Measurements from ENCODE around the gene PSMG4.

Gene PSMG4

DNA sequence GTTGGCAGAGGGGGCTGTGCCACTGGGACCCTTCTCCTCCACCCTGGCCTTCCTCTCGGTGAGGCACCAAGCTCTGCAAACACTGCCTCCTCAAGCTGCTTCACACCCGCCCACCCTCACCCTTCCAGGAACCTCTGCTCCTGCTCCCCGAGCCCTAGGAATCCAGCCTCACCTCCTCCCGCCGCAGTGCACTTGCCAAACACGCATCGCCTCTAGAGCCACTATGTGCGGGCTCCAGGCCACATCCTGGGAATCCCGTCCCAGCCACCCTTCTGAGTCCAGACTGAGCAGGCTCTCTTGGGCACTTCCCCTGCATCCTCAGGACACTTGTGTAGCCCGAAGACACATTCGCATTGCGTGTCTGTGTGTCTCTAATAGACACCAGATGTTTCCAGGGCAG, 18.5 kb downstream of the PSMG4 start:
- DNase-seq: no peak

DNA sequence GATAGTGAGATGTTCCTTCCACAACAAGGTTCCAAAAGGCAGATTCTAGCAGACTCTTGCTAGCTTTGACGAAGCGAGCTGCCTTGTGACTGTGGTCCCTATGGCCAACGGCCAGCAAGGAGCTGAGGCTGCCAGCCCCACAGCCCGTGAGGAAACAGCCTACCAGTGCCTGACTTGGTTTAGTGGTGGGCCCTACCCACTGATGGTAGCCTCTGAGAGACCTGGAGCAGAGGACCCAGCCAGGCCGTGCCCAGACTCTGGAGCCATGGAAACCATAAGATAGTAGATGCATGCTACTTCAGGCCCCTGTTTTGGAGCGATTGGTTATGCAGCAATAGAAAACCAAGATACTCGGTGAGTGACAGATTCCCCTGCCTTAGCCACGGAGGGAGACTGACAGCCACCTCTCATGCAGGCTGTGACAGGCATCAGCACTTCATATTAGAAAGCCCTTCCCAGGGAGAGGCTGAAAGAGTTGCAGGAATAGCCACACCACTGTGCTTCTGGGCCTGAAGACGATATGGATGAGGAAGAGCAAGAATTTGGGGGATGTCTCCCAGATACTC, 19.2 kb downstream of the PSMG4 start:
- no peak for DNase-seq

DNA sequence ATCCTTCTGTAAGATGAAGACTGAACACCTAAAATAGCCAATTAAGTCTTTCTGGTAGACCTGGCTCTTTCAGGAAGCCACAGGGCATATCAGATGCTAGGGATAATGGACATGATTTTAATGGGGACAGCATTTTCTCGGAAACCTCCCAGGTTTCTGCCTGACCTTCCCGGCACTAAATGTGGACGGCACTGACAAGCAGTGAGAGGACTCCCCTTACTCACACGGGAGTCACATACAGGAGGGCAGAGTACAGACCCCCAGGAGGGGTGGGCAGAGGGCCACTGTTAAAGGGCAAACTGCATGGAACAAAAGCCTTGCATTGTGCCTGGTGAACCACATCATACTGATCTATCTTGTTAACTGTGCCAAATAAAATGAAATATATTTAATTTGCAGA, 19.9 kb downstream of the PSMG4 start:
- DNase-seq: no peak

DNA sequence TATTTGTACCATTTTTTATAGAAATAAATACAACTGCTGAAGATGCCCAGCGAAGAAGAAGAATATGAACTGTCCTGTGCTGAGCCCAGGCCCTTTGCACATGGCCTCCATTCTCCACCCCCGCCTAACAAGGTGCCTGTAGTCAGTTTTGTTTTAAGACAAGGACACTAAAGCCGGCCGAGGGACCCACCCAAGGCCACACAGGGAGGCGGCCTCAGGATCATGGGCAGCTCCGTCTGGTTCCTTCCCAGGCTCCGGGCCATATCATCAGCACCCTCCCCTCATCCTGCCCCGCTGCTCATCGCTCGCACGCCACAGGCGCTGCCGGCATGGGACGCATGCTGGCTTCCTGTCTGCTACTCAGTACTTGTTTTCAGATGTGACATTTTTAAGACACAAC, 21.3 kb downstream of the PSMG4 start:
- peak; percentile 52 for DNase-seq

DNA sequence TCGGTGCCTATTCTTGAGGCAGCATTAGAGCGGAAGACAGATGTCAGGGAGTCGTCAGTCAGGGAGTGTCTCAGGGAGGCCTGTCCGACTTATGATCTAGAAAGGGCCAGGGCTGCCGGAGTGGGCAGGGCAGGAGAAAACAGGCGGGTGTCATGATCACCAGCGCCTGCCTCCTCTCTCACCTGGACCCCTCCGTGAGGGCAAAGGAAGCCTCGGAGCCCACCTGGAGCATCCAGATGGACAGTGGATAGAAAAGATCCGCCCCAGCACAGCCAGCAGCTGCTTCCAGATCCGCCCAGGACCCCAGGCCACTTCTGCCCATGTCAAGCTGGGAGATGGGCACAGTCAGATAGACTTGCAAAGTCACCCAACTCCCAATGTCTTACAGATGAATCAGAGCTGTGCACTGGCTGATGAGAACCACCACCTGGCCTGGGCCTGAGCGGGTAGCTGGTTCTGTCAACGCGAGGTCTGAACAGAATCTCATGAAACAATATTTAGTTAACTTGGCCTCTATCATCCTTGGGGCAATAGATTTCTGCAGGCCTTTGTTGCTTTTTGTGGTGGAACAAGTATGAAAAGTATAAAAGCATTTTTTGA, 22.2 kb downstream of the PSMG4 start:
- no peak for DNase-seq

DNA sequence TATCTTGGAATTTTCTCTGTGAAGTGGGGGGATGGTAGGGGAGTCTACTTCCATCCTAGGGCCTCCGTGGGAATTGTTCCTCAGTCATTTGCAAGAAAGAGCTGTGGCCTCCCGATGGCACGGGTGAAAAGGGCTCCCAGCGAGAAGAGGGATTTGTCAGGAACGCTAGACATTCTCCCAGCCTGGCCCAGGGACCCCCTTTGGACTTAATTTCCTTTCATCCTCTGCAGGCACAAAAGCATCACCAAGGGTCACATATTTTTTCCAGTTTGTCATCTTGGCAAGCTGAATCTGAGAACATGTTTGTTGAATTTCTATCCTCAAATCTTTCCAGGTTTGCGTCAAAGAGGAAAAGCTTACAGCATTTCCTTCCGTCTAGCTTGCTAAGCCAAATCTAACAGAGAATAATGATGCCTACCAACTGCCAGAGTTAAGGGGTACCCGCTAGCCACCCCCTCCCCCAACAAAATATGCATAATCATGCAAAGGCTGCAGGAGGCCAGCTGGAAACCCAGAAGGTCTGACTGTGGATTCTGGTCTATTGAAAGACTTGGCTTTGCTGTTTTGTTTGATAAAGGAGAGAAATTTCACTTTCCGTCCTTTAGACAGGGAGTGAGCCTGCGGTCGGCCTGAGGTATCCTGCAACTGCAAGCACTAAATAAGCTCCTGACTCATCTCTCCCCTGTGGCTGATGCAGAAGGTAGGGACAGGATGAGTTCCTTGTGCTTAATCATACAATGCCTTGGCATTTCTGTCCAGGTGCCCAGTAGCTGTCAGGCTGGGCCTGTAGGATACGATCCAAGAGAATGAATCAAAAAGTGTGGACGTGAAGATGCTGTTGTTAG, 23.1 kb downstream of the PSMG4 start:
- DNase-seq: peak; percentile 28

DNA sequence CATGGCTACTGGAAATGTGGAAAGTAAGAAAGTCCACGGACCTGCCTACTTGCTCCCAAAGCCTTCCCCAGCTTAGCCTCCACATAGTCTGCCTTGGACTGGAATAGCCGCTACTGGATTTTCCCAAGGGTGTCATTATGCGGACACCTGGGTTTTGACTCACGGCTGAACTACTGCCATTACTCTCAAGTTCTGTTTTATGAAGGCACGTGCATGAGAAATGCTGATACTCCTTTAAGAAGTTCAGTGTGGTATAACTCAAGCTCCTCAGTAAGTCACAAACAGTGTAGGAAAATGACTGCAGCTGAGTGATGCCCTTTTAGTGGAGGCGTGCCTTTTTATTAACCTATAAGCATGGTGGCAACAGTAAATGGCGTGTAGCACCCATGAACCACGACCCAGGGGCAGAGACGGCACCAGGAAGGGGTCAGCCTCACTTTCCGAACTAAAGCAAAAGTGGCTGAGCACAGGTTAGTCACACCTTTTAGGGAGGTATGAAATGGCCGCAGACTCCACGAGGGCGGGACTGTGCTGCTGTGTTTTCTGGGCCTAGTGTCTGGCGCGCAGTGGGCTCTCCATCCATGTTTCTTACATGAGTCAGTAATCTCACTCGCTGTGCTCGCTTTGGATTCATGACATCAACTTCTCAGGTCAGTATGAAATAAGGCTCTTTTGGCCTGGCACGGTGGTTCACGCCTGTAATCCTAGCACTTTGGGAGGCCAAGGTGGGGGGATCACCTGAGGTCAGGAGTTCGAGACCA, 23.9 kb downstream of the PSMG4 start:
- DNase-seq: no peak

DNA sequence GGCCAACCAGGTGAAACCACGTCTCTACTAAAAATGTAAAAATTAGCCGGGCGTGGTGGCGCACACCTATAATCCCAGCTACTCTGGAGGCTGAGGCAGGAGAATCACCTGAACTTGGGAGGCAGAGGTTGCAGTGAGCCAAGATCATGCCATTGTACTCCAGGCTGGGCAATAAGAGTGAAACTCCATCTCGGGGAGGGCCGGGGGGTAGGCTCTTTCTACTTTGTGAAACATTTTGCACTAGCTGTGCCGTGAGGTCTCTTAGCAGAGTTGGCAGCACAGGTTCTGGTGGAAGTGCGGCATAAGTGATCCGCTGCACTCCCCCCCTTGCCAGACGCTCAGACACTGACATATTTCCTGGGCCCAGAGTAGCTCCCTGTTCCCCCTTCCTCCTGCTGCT, 24.5 kb downstream of the PSMG4 start:
- DNase-seq: no peak

DNA sequence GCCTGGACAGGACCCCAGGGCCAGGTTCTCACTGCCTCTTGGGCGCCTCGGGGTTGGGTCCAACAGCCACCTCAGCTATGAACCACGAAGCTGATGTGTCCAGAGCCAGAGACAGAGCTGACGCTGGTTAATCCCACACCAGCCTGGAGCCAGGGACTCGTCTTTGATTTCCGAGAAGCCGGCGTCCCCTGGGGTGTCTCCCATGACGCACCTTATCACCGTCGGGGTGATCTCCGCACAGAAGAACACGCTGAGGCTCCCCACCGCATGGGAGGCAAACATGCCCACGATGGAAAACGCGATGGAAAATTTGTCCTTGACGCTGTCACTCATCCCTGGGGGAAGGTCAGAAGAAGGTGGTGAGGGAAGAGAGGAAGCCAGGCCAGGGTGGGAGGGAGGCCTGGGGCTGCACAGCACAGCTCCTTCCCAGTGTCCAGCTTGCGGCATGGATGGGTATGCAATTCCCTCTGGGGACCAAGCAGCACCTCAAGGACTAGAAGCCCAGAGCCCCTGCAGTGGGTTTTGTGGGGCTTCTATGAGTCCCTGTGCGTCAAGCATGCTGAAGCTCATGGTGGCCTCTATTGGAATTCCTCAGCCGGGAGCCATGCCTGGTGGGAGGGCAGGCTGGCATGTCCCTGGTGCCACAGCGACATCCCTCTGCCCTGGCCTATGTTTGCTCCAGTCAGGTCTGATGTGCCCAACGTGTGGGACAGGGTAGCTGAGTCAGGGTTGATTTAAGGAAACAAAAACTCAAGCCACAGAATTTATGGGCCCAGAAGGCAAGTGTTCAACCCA, 25.1 kb downstream of the PSMG4 start:
- no peak for DNase-seq

DNA sequence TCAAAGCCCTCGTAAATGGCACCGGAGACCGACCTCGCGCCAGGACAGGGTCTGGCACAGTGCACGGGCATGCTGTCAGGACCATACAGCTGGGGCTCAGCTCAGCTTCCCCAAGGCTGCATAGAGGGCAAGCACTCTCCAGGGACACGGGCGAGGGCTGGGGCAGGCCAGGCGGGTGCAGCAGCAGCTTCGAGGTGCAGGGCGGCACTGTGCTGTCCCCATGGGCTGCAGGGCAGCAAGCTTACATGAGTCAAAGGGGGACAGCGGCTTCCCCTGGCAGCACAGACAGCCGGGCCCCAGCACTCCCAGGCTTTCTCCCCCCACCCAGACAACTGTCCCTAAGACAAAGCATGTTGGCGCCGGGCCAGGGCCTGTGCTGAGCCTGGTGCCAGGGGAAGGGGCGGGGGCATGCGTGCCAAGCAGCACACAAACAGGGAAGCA, 25.7 kb downstream of the PSMG4 start:
- no peak for DNase-seq

DNA sequence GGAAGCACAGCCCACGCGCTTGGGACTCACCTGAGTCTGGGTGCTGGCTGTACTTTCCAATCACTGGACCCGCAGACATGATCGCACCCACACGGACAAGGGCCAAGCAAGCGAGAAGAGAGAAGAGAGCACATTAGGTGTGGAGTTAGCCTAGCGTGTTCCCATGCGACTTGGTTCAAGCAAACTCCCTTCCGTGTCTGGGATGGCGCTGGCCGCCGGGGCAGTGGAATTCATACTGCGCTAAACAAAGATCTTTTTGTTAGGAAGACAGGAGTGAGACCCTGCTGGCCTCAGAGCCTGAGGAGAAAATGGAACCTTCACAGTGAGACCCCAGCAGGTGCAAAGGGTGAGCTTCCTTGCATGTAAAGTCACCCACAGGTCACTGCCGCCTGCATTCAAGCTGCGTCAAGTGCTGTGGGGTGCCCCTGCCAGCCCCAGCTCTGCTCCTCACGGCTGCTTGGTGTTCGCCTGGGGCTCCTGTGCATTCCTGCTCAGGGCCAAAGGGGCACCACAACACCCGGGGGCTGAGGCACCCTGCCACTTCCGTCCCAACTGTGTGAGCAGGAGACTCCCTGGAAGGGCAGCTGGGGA, 26.4 kb downstream of the PSMG4 start:
- no peak for DNase-seq

DNA sequence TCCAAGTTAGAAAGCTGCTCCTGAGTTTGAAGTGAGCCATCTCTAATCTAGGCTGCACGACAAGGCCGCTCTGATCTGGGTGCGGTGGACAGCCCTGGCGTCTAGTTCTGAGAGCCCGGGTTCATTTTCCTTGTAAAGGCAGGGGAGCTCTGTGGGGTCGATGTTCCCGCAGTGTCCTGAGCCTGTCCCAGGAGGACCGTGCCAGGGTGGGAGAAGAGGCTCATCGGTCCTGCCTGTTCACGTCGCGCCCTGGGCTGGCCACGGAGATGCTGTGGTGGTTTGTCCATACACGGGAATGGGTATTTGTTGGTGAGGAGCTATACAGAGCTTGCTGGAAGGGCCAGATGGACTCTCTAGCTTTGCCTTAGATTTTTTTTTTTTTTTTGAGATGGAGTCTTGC, 27.0 kb downstream of the PSMG4 start:
- DNase-seq: no peak

DNA sequence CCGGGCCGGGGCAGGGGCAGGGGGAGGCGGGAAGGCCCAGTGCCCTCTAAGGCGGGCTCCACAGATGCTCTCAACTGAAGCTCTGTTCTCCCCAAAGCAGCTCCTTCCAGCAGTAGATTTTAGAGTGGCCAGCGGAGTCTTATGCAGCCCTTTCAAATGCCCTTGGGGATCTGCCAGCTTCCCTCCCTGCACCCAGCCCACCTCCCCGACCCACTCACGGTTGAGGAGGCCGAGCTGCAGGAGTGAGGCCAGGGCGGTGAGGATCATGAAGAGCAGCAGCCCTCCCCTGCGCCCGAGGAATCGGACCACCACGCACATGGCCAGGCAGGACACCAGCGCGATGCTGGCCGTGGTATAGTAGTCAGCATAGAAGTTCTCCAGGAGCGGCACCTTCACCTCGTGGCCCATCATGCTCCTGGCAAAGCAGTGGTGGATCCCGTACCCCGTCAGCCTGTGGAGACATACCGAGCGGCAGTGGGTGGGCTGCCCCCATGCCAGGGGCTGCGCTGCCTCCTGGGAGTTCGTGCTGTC, 28.0 kb downstream of the PSMG4 start:
- DNase-seq: no peak

DNA sequence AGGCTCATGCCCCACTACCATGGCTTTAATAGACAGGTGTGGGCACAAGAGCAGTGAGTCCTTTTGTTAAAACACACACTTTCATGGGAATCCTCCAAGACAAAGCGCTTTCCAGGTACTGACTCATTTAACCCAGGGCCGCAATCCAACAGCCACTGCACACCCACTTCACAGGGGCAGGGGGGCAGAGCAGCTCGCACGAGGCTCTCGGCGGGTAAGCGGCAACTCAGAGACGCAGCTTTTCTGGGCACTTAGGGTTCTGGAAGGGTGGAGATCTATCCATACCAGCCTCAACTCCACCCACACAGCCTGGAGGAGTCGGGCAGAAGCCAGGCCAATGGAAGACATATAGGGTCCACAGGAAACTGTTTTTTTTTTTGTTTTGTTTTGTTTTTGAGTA, 28.6 kb downstream of the PSMG4 start:
- no peak for DNase-seq

DNA sequence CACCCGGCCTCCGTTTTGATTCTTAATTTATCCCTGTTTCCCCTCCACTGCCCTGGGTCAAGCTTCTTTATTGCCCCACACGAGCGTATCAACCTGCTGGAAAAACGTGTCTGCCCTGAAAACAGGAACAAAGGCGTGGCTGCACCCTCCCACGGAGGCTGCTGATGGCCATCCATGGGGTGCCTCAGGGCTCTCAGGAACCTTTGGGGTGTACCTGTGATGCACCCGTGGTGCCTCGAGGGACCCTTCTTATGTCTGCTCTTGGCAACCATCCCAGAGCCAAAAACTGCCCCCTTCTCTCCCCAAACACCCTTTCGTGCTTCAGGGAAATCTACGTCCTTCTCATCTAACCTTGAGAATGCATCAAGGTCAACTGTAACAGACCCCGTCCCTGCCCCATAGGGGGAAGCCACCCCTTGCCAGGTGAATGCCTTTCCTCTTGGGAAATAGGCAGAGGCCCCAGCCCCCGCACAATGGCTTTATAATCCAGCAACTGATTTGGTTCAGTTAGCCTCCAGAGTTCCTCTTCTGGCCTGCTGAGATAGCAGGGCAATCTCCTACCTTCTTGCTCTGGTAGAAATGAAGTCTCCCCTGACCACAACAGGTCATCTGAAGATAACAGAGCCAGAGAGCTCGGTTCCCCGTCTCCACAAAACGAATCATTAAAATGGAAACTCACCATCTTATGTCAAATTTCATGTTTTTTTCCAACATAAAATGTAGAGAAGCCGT, 29.4 kb downstream of the PSMG4 start:
- DNase-seq: no peak

DNA sequence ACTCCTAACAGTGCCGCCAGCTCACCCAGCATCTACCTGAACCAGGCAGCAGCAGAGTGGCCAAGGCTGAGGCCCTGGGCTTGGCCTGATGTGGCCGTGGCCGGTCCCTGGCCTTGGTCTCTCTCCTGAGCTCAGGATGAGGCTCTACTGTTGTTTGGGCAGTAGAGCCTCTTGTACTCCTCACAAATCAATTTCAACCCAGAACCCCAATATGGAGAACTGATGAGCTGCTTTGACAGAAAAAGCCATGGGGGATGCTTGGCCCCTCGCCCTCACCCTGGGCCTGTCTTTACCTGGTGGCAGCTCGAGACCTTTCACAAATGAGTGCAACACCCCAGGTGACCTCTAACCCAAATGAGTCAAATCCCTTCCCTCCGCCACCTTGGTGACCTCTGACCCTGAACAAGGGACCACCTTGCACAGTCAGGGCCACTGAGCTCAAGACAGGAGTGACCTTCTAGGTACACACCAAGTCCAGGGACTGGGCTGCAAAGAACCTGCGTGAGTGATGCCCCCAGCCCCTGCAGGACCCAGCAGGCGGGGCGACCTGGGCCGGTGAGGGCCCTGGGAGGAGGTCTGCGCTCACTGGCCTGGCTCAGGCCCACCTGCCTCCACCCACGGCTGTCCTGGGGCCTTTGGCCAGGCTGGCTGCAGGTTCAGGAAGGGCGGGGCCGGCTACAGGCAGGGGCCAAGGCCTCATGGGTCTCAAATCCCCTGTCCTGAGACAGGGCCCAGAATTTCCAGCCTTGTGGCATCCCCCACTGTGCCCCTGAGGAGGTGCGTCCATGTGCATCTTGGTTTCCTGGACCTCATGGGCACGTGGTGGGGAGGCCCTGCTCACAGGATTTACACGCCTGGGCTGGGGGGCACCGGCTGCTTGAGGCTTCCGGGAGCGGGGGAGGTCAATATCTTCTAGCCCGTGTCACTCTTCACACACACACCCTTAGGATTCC, 30.2 kb downstream of the PSMG4 start:
- DNase-seq: no peak

DNA sequence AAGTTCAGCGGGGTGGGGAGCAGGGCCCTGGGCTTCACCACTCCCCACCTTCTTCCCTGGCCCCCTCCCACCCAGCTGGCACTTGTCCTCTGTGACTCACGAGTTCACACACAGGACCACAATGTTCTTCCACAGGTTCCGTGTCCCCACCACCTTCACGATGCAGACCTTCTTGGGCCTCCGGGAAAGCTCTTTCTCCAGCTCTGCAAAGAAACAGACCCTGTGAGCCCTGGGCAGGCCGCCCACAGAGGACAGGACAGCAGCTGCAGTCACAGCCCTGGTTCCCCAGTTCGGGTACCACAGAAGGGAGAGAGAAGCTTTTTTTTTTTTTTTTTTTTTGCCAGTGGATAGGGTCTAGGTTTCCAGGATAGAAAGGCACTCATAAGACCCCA, 30.9 kb downstream of the PSMG4 start:
- DNase-seq: no peak

DNA sequence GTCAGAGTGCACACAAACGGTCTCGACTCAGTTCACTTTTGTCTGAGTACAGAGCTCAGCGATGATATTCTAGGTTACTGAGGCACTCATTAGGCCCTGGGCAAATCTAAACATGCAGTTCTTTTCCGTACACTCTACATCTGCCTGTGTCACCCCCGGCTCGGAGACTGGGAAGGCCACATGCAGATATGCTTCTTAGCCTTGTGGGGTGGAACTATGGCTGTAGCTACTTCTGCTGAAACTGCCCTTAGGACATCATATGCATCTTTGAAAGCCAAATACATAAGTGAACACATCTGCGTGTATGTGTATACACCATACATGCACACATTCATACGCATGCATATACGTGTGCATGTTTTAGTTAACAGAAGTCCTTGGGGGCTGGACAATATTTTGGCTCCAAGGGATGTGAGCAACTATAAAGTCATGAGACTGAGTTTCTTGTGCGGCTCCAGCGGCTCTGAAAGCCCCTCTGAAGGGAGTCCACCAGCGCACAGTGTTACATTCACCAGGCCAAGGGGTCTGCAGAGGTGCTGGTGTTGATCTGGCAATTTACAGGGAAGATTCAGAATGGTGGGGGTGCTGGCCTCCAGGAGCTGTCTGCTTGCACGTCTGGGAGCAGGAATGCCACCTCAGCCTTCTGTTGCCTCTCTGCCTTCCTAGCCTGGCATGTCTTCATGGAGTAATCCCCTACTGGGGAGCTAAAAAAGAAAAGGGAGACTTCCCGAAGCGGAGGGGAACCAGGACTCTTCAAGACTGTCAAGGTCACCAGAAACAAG, 31.6 kb downstream of the PSMG4 start:
- no peak for DNase-seq

DNA sequence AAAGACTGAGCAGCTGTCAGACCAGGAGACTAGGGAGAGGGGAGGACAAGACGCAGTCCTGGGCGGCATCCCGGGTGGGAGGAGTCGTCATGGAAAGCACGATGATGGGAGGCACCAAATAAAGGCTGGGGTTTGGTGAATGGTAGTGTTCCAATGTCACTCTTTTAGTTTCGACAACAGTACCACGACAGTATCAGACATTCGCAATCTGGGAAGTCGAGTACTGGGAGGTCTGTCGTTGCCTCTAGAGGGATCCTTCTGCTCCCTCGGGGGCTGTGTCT, 32.1 kb downstream of the PSMG4 start:
- DNase-seq: no peak

DNA sequence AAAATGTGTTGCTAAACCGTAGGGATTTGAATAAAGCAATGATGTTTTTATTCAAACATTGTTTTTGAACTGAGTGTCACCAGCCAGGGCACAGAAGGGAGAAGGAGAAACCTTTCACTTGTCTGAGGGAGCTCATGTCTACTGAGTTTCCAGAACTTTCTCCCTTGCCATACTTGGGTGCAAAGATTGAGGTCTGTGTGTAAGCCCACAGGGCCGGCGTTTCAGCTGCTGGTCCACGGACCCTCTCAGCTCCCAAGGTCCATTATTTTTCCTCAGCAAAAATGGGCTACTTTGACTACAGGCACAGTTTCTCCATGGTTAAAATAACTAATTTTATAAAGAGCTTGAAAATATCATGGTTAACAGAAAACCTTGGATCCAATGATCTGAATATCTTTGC, 32.6 kb downstream of the PSMG4 start:
- DNase-seq: no peak

All from NCI-H82 (cell line).